Measurements from ENCODE around the gene SLC6A6. TPM values are rescaled to one million over a fixed set of nuclear protein-coding genes. Genes with fewer than 3 reads are reported as not detected.

SLC6A6 gene
- total and polyA plus RNA-seq, 10 of the 15 experiments (the other 5 are each of a cell fraction or from before 2014, with no cell fraction given): 5.6 to 47.0 (median 20.2) TPM

- TF ChIP-seq ZBTB11 (CRISPR knock-in tag; IDR thresholded peaks at IDR 0.05) (no peak), HSF1 (IDR thresholded peaks at IDR 0.05; ENCODE audit: low read depth, low read length) (no peak), CREM (IDR thresholded peaks at IDR 0.05; ENCODE audit: low read depth) (peak; percentile 41; the same call in 1 of the 2 replicates), RELB (IDR thresholded peaks at IDR 0.05; ENCODE audit: low read depth) (no peak), PKNOX1 (IDR thresholded peaks at IDR 0.05) (no peak), EGR1 (IDR thresholded peaks at IDR 0.05; ENCODE audit: borderline replicate concordance in 1 of 2, low read depth in 2 of 2, low read length in 2 of 2) (no peak), JUND (IDR thresholded peaks at IDR 0.05; ENCODE audit: low read depth, low read length) (no peak), EED (IDR thresholded peaks at IDR 0.05; ENCODE audit: low read depth) (no peak)
Observed at GRCh38 chr3:14472471-14473351, 70.3 kb downstream of the SLC6A6 start (continued).

All from GM12878 (cell line).